Spleen (tissue), 11 donors: Measurements from ENCODE around the gene TRMO. TPM values are rescaled to one million over a fixed set of nuclear protein-coding genes. Genes with fewer than 3 reads are reported as not detected.

Source experiments
- DNase-seq: peaks from one replicate; pipeline ENCODE4 v3.0.0-alpha.2; 2020
- H3K27ac ChIP-seq, 8 donors: fragments of 200-600 bp; sonication (generic) in 7 of 8; 1 replicate in 4 of 8; 2 replicates in 4 of 8; pipeline versions ENCODE4 v1.5.0 to v1.8.0; 2016 to 2021; ENCODE audit warnings: inconsistent platforms in 4 of 8, mild to moderate bottlenecking in 4 of 8, moderate library complexity in 1 of 8
- H3K27me3 ChIP-seq, 7 donors: fragments of 200-600 bp; sonication (generic) in 6 of 7; replicated peaks in 1 of 7; 1 replicate in 4 of 7; 2 replicates in 3 of 7; pipeline versions ENCODE4 v1.5.0 to v1.8.0; 2016 to 2021; ENCODE audit warnings: inconsistent platforms in 3 of 7, mild to moderate bottlenecking in 1 of 7
- H3K36me3 ChIP-seq, 6 donors: fragments of 200-600 bp; sonication (generic) in 5 of 6; 1 replicate in 4 of 6; 2 replicates in 2 of 6; pipeline versions ENCODE4 v1.5.0 to v1.8.0; 2016 to 2021; ENCODE audit warnings: inconsistent platforms in 2 of 6
- H3K4me1 ChIP-seq, 6 donors: fragments of 200-600 bp; sonication (generic) in 5 of 6; 1 replicate in 3 of 6; 2 replicates in 3 of 6; pipeline versions ENCODE4 v1.5.0 to v1.8.0; 2016 to 2021; ENCODE audit warnings: inconsistent platforms in 3 of 6
- H3K4me3 ChIP-seq, 8 donors: fragments of 200-600 bp; sonication (generic) in 7 of 8; 1 replicate in 4 of 8; 2 replicates in 4 of 8; pipeline versions ENCODE4 v1.5.0 to v1.8.0; 2016 to 2021; ENCODE audit warnings: inconsistent platforms in 4 of 8, mild to moderate bottlenecking in 4 of 8, moderate library complexity in 2 of 8
- H3K9me3 ChIP-seq, 8 donors: fragments of 200-600 bp; sonication (generic) in 7 of 8; 1 replicate in 4 of 8; 2 replicates in 4 of 8; pipeline versions ENCODE4 v1.5.0 to v1.8.0; 2016 to 2021; ENCODE audit warnings: inconsistent platforms in 4 of 8
- POLR2A ChIP-seq, 3 donors: fragments of 450-650 bp; IDR thresholded peaks; one replicate each; pipeline ENCODE4 v1.5.1; 2017; ENCODE audit warnings: antibody characterized with exemption in 3 of 3, mild to moderate bottlenecking in 1 of 3
- POLR2AphosphoS5 ChIP-seq, 3 donors: sonication (generic); formaldehyde crosslinking; IDR thresholded peaks; one replicate each; pipeline ENCODE4 v1.5.1; 2017; ENCODE audit warnings: antibody characterized with exemption in 3 of 3
- WGBS, 5 donors: extraction: QIAGEN DNeasy Blood & Tissue Kit in 3 of 5; methylation state at CpG; one replicate each; pipeline versions ENCODE4 v1.1.5 to v1.1.7; 2013 to 2018; 5-methylcytosine and 5-hydroxymethylcytosine counted together
- intact Hi-C: fragments of 100-400 bp; cut with DNase I; formaldehyde crosslinking; loops from one replicate; pipeline ENCODE4 v1.15.0; 2023; ENCODE audit warnings: low total_unique reads
- polyA plus RNA-seq, 3 donors: library from polyadenylated mRNA; stranded (reverse); fragments of 200-250 nt; gene quantifications; one replicate each; pipeline ENCODE4 v1.2.1, GENCODE V29; 2013
- total RNA-seq, 7 donors: library from RNA; depleted of rRNA in 3 of 7; stranded (reverse); fragments of >200 nt in 3 of 7; fragmentation: NEBNext Ultra II Directional in 4 of 7; extraction: Animal tissue kit (Norgen Biotek cat#: 25700) in 4 of 7; gene quantifications; one replicate each; pipeline versions ENCODE4 v1.1.0 to v1.2.1, GENCODE V29; 2016 to 2021
- TF ChIP-seq, protein P1 (sequence below), 11 experiments: fragments of 200-600 bp in 7 of 11; fragments of 450-650 bp in 4 of 11; sonication (generic) in 4 of 11; IDR thresholded peaks in 8 of 11; conservative IDR thresholded peaks in 3 of 11; 1 replicate in 7 of 11; 2 replicates in 4 of 11; pipeline versions ENCODE4 v1.4.0 to v1.8.0; 2016 to 2021; ENCODE audit warnings: antibody characterized with exemption in 11 of 11, inconsistent platforms in 4 of 11, mild to moderate bottlenecking in 1 of 11
- donor health status: healthy with polysubstance abuse.
- donor health status: DM: no; HTN: no; CAD: no; lungs with moderate emphysema.
- donor health status: DM: no; HTN: no; CAD: no.
- donor health status: Bipolar disorder and iron deficiency.
- donor health status: healthy.
- donor health status: DM: no; HTN: no; CAD: no.
- donor health status: DM: yes; HTN: yes; CAD: no.

TRMO gene
- total and polyA plus RNA-seq, 10 donors, result 11.2 to 58.6 (median 22.5) TPM

GRCh38 chr9:97910357-97910756 lies 11.9 kb downstream of the TRMO start:
- WGBS, 5 donors, result 86 to 95% (median 87%) methylated on average over 6 of the region's 6 CpGs
- no peak overlapping the region for H3K4me3 ChIP-seq
- H3K27me3 ChIP-seq, result no peaks in the 10 kb centered on the region
- TF ChIP-seq POLR2A (IDR thresholded peaks at IDR 0.05) (no peak), POLR2AphosphoS5 (IDR thresholded peaks at IDR 0.05) (no peak)
- TF ChIP-seq, protein P1, sequence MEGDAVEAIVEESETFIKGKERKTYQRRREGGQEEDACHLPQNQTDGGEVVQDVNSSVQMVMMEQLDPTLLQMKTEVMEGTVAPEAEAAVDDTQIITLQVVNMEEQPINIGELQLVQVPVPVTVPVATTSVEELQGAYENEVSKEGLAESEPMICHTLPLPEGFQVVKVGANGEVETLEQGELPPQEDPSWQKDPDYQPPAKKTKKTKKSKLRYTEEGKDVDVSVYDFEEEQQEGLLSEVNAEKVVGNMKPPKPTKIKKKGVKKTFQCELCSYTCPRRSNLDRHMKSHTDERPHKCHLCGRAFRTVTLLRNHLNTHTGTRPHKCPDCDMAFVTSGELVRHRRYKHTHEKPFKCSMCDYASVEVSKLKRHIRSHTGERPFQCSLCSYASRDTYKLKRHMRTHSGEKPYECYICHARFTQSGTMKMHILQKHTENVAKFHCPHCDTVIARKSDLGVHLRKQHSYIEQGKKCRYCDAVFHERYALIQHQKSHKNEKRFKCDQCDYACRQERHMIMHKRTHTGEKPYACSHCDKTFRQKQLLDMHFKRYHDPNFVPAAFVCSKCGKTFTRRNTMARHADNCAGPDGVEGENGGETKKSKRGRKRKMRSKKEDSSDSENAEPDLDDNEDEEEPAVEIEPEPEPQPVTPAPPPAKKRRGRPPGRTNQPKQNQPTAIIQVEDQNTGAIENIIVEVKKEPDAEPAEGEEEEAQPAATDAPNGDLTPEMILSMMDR (IDR thresholded peaks at IDR 0.05 in 8 of 11, conservative IDR thresholded peaks at IDR 0.05 in 3 of 11), result no peak
- peaks cover 18 to 66% (median 46%) of the 10 kb centered on the region in 6 donors for H3K4me1 ChIP-seq
- DNase-seq, result no peak
- H3K9me3 ChIP-seq, result no peaks in the 10 kb centered on the region
- H3K27ac ChIP-seq, result peak overlapping the region in 4 of 8 donors; percentile 53 to 96 (median 92)
- intact Hi-C loops, result no loop called here
- peaks cover 0 to 83% (median 55%) of the 10 kb centered on the region in 6 donors for H3K36me3 ChIP-seq

DNA sequence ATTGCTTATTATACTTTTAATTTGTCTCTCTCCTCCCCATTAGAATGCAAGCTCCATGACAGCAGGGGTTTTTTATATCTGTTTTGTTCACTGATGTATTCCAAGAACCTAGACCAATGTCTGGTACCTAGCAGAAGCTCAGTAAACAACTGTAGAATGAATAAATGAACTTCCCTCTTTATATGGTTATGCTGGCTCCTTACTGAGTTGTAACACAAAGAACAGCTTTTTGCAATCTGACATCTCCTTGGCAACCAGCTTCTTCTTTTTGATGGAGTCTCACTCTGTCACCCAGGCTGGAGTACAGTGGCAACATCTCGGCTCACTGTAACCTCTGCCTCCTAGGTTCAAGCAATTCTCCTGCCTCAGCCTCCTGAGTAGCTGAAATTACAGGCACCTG lies 13.6 kb downstream of the TRMO start:
- WGBS, 5 donors, result 34 to 85% (median 75%) methylated on average over 1 of the region's 1 CpG

GRCh38 chr9:97907632-97908031 lies 14.7 kb downstream of the TRMO start:
- Histone ChIP-seq H3K4me3 (peak overlapping the region in 1 of 8 donors; percentile 55), H3K27me3 (no peaks in the 10 kb centered on the region), H3K4me1 (peaks cover 18 to 89% (median 62%) of the 10 kb centered on the region in 6 donors), H3K27ac (peak overlapping the region; percentile 66 to 96 (median 90)), H3K9me3 (no peaks in the 10 kb centered on the region), H3K36me3 (peaks cover 0 to 77% (median 48%) of the 10 kb centered on the region in 6 donors)
- TF ChIP-seq, protein P1 (IDR thresholded peaks at IDR 0.05 in 8 of 11, conservative IDR thresholded peaks at IDR 0.05 in 3 of 11), result no peak
- peak in 1 of 3 donors; percentile 68 for TF ChIP-seq POLR2AphosphoS5 (IDR thresholded peaks at IDR 0.05)
- TF ChIP-seq POLR2A (IDR thresholded peaks at IDR 0.05), result no peak
- 45 to 80% (median 62%) methylated on average over 5 of the region's 5 CpGs for WGBS, 5 donors
- DNase-seq, result peak; percentile 84
- intact Hi-C loops, result no loop called here

More for the DNA sequence above, 13.6 kb downstream of the TRMO start:
- Histone ChIP-seq H3K4me1 (peaks cover 18 to 79% (median 59%) of the 10 kb centered on the region in 6 donors), H3K36me3 (peaks cover 0 to 78% (median 52%) of the 10 kb centered on the region in 6 donors), H3K9me3 (no peaks in the 10 kb centered on the region), H3K27ac (peak overlapping the region in 7 of 8 donors; percentile 62 to 96 (median 90)), H3K4me3 (peak overlapping the region in 1 of 8 donors; percentile 55), H3K27me3 (no peaks in the 10 kb centered on the region)
- no peak for DNase-seq
- intact Hi-C loops, result no loop called here
- TF ChIP-seq, protein P1 (IDR thresholded peaks at IDR 0.05 in 8 of 11, conservative IDR thresholded peaks at IDR 0.05 in 3 of 11), result no peak
- TF ChIP-seq POLR2AphosphoS5 (IDR thresholded peaks at IDR 0.05) (peak in 1 of 3 donors; percentile 39), POLR2A (IDR thresholded peaks at IDR 0.05) (peak in 1 of 3 donors; percentile 20)

DNA sequence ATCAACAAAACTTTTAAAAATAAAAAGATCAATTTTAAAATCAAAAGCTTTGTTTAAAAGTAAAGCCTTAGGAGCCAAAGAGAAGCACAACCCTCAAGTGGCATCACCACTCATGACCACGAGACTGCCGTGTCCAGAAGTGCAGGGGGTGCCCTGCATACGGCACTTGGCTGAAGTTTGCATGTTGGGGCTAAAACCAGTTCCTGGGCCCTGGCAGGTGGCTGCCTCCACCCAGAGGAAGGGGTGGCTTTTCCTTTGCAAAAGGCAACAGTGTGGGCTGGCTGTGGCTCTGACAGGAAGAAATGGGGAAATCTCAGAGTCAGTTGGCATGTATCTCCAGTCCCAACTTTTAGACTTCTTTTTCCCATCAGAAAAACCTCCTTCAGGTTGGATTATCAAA lies 15.3 kb downstream of the TRMO start:
- H3K27ac ChIP-seq, result peak overlapping the region; percentile 66 to 96 (median 90)

More for the DNA sequence above, 15.3 kb downstream of the TRMO start:
- peak; percentile 86 for DNase-seq
- Histone ChIP-seq H3K4me3 (peak overlapping the region in 2 of 8 donors; percentile 0 to 55), H3K36me3 (peaks cover 0 to 76% (median 43%) of the 10 kb centered on the region in 6 donors), H3K27me3 (no peaks in the 10 kb centered on the region), H3K4me1 (peaks cover 18 to 95% (median 64%) of the 10 kb centered on the region in 6 donors), H3K9me3 (no peaks in the 10 kb centered on the region)
- intact Hi-C loops, result no loop called here
- 19 to 29% (median 28%) methylated on average over 3 of the region's 3 CpGs for WGBS, 5 donors
- TF ChIP-seq, protein P1 (IDR thresholded peaks at IDR 0.05 in 8 of 11, conservative IDR thresholded peaks at IDR 0.05 in 3 of 11), result no peak
- TF ChIP-seq POLR2AphosphoS5 (IDR thresholded peaks at IDR 0.05), result no peak
- TF ChIP-seq POLR2A (IDR thresholded peaks at IDR 0.05), result no peak
